Esophagus squamous epithelium (tissue), 4 donors: ENCODE measurements around the gene TP53I13.

Source experiments
- CTCF ChIP-seq, 6 experiments: fragments of 450-650 bp in 4 of 6; fragments of 200-600 bp in 2 of 6; sonication (generic) in 2 of 6; IDR thresholded peaks; one replicate each; pipeline ENCODE4 v1.5.1; 2016 to 2019; ENCODE audit warnings: antibody characterized with exemption in 6 of 6, mild to moderate bottlenecking in 4 of 6, moderate library complexity in 4 of 6
- POLR2A ChIP-seq, 4 donors: fragments of 450-650 bp; IDR thresholded peaks; one replicate each; pipeline ENCODE4 v1.6.1; 2017; ENCODE audit warnings: antibody characterized with exemption in 4 of 4, mild to moderate bottlenecking in 4 of 4, moderate library complexity in 3 of 4

GRCh38 chr17:29612404-29613280 is 44.1 kb downstream of the TP53I13 start:
- TF ChIP-seq CTCF (IDR thresholded peaks at IDR 0.05) (no peak), POLR2A (IDR thresholded peaks at IDR 0.05) (no peak)
